ENCODE data around the gene SPATA2. TPM values are rescaled to one million over a fixed set of nuclear protein-coding genes. Genes with fewer than 3 reads are reported as not detected.

SPATA2 gene
- total and polyA plus RNA-seq, 2 donors, result 1.4 to 6.7 TPM

- Histone ChIP-seq H3K27ac (ENCODE audit: low read depth) (no peak overlapping the region), H3K4me3 (ENCODE audit: low read depth, low read length) (no peak overlapping the region), H3K4me1 (ENCODE audit: insufficient read depth) (no peaks in the 10 kb centered on the region), H3K36me3 (ENCODE audit: insufficient read depth) (no peaks in the 10 kb centered on the region)
- no peak for DNase-seq (ENCODE audit: extremely low spot score)
- WGBS, result 82% methylated on average over 9 of the region's 9 CpGs
These were observed 26.1 kb downstream of the SPATA2 start for GRCh38 chr20:49889001-49889934.

- 54% methylated on average over 18 of the region's 18 CpGs for WGBS
- Histone ChIP-seq H3K4me3 (ENCODE audit: low read depth, low read length) (no peak overlapping the region), H3K4me1 (ENCODE audit: insufficient read depth) (no peaks in the 10 kb centered on the region), H3K36me3 (ENCODE audit: insufficient read depth) (no peaks in the 10 kb centered on the region), H3K27ac (ENCODE audit: low read depth) (no peak overlapping the region)
- DNase-seq (ENCODE audit: extremely low spot score), result no peak
These were observed 26.9 kb downstream of the SPATA2 start for GRCh38 chr20:49888212-49889000.

GRCh38 chr20:49887251-49888211 is 27.8 kb downstream of the SPATA2 start:
- no peak overlapping the region for H3K4me3 ChIP-seq (ENCODE audit: low read depth, low read length)

GRCh38 chr20:49886571-49887213 is 28.6 kb downstream of the SPATA2 start:
- H3K27ac ChIP-seq (ENCODE audit: low read depth), result no peak overlapping the region
- no peak for DNase-seq (ENCODE audit: extremely low spot score)
- no peak overlapping the region for H3K4me3 ChIP-seq (ENCODE audit: low read depth, low read length)
- no peaks in the 10 kb centered on the region for H3K4me1 ChIP-seq (ENCODE audit: insufficient read depth)
- WGBS, result 84% methylated on average over 30 of the region's 30 CpGs
- H3K36me3 ChIP-seq (ENCODE audit: insufficient read depth), result no peaks in the 10 kb centered on the region

More at GRCh38 chr20:49887251-49888211, 27.8 kb downstream of the SPATA2 start:
- whole genome bisulfite sequencing, result 81% methylated on average over 32 of the region's 32 CpGs
- no peak for DNase-seq (ENCODE audit: extremely low spot score)
- no peaks in the 10 kb centered on the region for H3K4me1 ChIP-seq (ENCODE audit: insufficient read depth)
- H3K27ac ChIP-seq (ENCODE audit: low read depth), result peak overlapping the region; percentile 24
- H3K36me3 ChIP-seq (ENCODE audit: insufficient read depth), result no peaks in the 10 kb centered on the region

- H3K4me1 ChIP-seq (ENCODE audit: insufficient read depth), result no peaks in the 10 kb centered on the region
- DNase-seq (ENCODE audit: extremely low spot score), result no peak
- 89% methylated on average over 16 of the region's 16 CpGs for WGBS
- no peaks in the 10 kb centered on the region for H3K36me3 ChIP-seq (ENCODE audit: insufficient read depth)
- no peak overlapping the region for H3K27ac ChIP-seq (ENCODE audit: low read depth)
- H3K4me3 ChIP-seq (ENCODE audit: low read depth, low read length), result no peak overlapping the region
These were observed 29.6 kb downstream of the SPATA2 start for GRCh38 chr20:49885558-49886332.

- Histone ChIP-seq H3K4me3 (ENCODE audit: low read depth, low read length) (no peak overlapping the region), H3K4me1 (ENCODE audit: insufficient read depth) (no peaks in the 10 kb centered on the region), H3K27ac (ENCODE audit: low read depth) (no peak overlapping the region), H3K36me3 (ENCODE audit: insufficient read depth) (no peaks in the 10 kb centered on the region)
- DNase-seq (ENCODE audit: extremely low spot score), result no peak
- WGBS, result 93% methylated on average over 10 of the region's 10 CpGs
These were observed 32.0 kb downstream of the SPATA2 start for GRCh38 chr20:49883246-49883802.

GRCh38 chr20:49882171-49882970 is 33.0 kb downstream of the SPATA2 start:
- no peak for DNase-seq (ENCODE audit: extremely low spot score)
- Histone ChIP-seq H3K27ac (ENCODE audit: low read depth) (no peak overlapping the region), H3K4me1 (ENCODE audit: insufficient read depth) (no peaks in the 10 kb centered on the region), H3K4me3 (ENCODE audit: low read depth, low read length) (no peak overlapping the region), H3K36me3 (ENCODE audit: insufficient read depth) (no peaks in the 10 kb centered on the region)
- WGBS, result 90% methylated on average over 29 of the region's 29 CpGs

- H3K4me3 ChIP-seq (ENCODE audit: low read depth, low read length), result no peak overlapping the region
- WGBS, result 83% methylated on average over 15 of the region's 15 CpGs
- no peak overlapping the region for H3K27ac ChIP-seq (ENCODE audit: low read depth)
- no peaks in the 10 kb centered on the region for H3K36me3 ChIP-seq (ENCODE audit: insufficient read depth)
- H3K4me1 ChIP-seq (ENCODE audit: insufficient read depth), result no peaks in the 10 kb centered on the region
- DNase-seq (ENCODE audit: extremely low spot score), result no peak
These were observed 34.4 kb downstream of the SPATA2 start for GRCh38 chr20:49880724-49881445.

- 39% methylated on average over 3 of the region's 3 CpGs for WGBS
- no peak overlapping the region for H3K27ac ChIP-seq (ENCODE audit: low read depth)
- DNase-seq (ENCODE audit: extremely low spot score), result no peak
- H3K4me3 ChIP-seq (ENCODE audit: low read depth, low read length), result no peak overlapping the region
- H3K4me1 ChIP-seq (ENCODE audit: insufficient read depth), result no peaks in the 10 kb centered on the region
- H3K36me3 ChIP-seq (ENCODE audit: insufficient read depth), result no peaks in the 10 kb centered on the region
These were observed 35.2 kb downstream of the SPATA2 start for GRCh38 chr20:49880177-49880576.

- WGBS, result 95% methylated on average over 1 of the region's 1 CpG
These were observed 36.4 kb downstream of the SPATA2 start for GRCh38 chr20:49878977-49879376.

GRCh38 chr20:49877386-49877921 is 37.9 kb downstream of the SPATA2 start:
- Histone ChIP-seq H3K27ac (ENCODE audit: low read depth) (no peak overlapping the region), H3K4me3 (ENCODE audit: low read depth, low read length) (no peak overlapping the region), H3K4me1 (ENCODE audit: insufficient read depth) (no peaks in the 10 kb centered on the region), H3K36me3 (ENCODE audit: insufficient read depth) (no peaks in the 10 kb centered on the region)
- WGBS, result 53% methylated on average over 4 of the region's 4 CpGs
- no peak for DNase-seq (ENCODE audit: extremely low spot score)

More at GRCh38 chr20:49878977-49879376, 36.4 kb downstream of the SPATA2 start:
- Histone ChIP-seq H3K36me3 (ENCODE audit: insufficient read depth) (no peaks in the 10 kb centered on the region), H3K4me1 (ENCODE audit: insufficient read depth) (no peaks in the 10 kb centered on the region), H3K27ac (ENCODE audit: low read depth) (no peak overlapping the region), H3K4me3 (ENCODE audit: low read depth, low read length) (no peak overlapping the region)
- no peak for DNase-seq (ENCODE audit: extremely low spot score)
